Large intestine (tissue), 3 donors: ENCODE measurements around the gene CKB. TPM values are rescaled to one million over a fixed set of nuclear protein-coding genes. Genes with fewer than 3 reads are reported as not detected.

Source experiments
- DNase-seq, 2 donors: peaks; one replicate each; pipeline versions ENCODE4 v3.0.0 to v3.0.0-alpha.2; 2013
- H3K27ac ChIP-seq: one replicate; pipeline ENCODE4 v1.5.1; 2013; ENCODE audit warnings: low read length
- H3K27me3 ChIP-seq: 2 replicates; pipeline ENCODE4 v1.6.1; 2013; ENCODE audit warnings: low read length; ENCODE audit not compliant: control insufficient read depth, insufficient read depth
- H3K36me3 ChIP-seq: 2 replicates; pipeline ENCODE4 v1.6.1; 2013; ENCODE audit warnings: low read length; ENCODE audit not compliant: control insufficient read depth, insufficient read depth
- H3K4me1 ChIP-seq: one replicate; pipeline ENCODE4 v1.6.1; 2013; ENCODE audit warnings: low read length; ENCODE audit not compliant: control insufficient read depth, insufficient read depth
- H3K4me3 ChIP-seq: one replicate; pipeline ENCODE4 v1.5.1; 2013; ENCODE audit warnings: low read length
- H3K9me3 ChIP-seq: one replicate; pipeline ENCODE4 v1.6.1; 2013; ENCODE audit warnings: mild to moderate bottlenecking, low read depth, low read length, moderate library complexity; ENCODE audit not compliant: control insufficient read depth
- WGBS: methylation state at CpG from one replicate; pipeline ENCODE4 v1.1.5; 2013; ENCODE audit warnings: low lambda C conversion rate; ENCODE audit not compliant: insufficient coverage; 5-methylcytosine and 5-hydroxymethylcytosine counted together
- polyA plus RNA-seq: library from polyadenylated mRNA; unstranded; fragments of 120-200 nt; gene quantifications from one replicate; pipeline ENCODE4 v1.2.1, GENCODE V29; 2013

Gene CKB
- polyA plus RNA-seq, 1 donor, result 326 TPM

DNA sequence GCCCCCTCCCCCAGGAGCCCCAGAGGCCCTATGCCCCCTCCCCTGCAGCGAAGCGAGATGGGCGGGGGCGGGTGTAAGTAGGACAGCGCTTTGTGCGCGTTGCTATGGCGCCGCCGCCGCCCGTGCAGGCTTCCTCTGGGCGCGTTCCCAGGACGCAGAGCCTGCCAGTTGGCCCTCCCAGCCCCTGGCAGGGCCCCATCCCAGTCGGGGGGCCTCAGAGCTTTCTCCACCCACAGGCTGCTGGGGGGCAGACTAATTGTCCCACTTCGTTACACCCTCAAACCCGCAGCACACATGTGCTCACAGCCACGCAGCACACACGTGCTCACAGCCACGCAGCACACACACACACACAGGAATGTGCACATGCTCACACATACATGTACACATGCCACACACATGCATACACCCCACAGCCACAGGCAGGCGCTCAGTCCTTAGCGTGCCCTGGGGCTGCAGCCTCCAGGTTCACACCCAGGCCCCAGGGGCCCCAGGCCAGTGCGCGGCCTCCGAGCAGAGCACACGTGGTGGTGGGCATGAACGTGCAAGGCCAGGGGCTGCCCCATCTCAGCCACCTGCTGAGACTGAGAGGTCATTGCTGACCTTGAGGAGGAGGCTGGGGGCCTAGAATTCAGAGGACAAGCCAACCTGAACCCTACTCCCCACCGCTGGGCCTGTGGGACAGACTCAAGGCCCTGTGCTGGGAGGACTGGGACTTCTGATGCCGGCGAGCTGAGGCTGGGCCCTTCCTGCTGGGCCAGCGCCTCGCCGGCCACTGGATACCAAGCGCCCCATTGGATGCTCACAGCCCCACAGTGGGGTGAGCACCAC lies 22.0 kb upstream of the CKB start:
- H3K27ac ChIP-seq, result no peak overlapping the region
- WGBS, result no CpG with 5 or more reads among the region's 35 CpGs
- no peaks in the 10 kb centered on the region for H3K27me3 ChIP-seq
- no peak overlapping the region for H3K4me3 ChIP-seq
- no peaks in the 10 kb centered on the region for H3K36me3 ChIP-seq
- H3K9me3 ChIP-seq, result no peaks in the 10 kb centered on the region
- peak in 1 of 2 donors; percentile 54 for DNase-seq
- H3K4me1 ChIP-seq, result peaks cover 45% of the 10 kb centered on the region

DNA sequence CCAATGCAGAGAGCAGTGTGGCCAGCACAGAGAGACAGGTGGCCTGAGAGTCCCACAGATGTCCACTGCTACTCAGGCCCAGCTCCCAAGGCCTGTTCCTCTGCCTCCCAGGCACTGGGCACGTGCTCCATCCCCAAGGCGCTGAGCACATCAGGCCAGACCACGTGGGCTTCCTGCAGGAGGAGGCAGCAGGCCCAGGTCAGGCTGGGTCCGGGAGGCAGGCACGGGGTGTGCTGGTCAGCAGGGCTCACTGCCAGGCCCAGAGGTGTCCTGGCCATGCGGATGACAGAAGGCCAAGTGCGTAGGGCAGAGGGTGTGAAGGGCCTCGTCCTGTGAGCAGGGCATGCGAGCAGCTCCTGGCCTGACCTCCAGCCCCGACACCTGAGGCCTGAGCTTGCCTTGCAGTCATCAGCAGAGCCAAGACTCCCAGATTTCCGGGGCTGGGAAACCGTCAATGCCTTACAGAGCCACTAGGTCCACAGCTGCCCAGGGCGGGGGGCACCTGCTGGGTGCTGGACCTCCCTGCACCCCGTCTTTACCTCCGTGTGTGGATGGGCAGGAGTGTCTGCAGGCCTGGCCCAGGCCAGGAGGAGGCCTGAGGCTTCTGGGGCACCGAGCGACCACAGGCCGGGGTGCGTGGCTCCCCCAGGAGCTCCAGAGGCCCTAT lies 21.2 kb upstream of the CKB start:
- Histone ChIP-seq H3K4me1 (peaks cover 45% of the 10 kb centered on the region), H3K27ac (no peak overlapping the region), H3K9me3 (no peaks in the 10 kb centered on the region), H3K36me3 (no peaks in the 10 kb centered on the region), H3K4me3 (no peak overlapping the region), H3K27me3 (no peaks in the 10 kb centered on the region)
- no peak for DNase-seq
- no CpG with 5 or more reads among the region's 19 CpGs for WGBS

DNA sequence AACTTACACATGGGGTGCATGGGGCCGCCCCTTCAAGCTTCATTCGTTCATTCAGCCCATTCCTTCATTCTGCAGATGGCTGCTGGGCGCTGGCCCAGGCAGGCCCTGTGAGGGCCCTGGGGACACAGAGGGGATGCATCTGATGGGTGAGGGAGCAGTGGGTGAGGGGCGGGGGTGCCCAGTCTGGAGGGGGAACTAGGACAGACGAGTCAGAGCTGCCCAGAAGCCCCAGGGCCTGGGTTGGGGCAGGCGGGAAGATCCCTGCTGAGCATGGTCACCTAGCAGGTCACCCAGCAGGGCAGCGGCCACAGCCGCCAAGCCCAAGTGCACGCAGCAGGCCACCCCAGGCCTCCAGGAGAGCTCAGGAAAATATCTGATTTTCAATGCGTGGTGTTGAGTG lies 20.5 kb upstream of the CKB start:
- Histone ChIP-seq H3K27me3 (no peaks in the 10 kb centered on the region), H3K4me1 (peaks cover 45% of the 10 kb centered on the region), H3K9me3 (no peaks in the 10 kb centered on the region), H3K4me3 (peak overlapping the region; percentile 17), H3K27ac (no peak overlapping the region), H3K36me3 (no peaks in the 10 kb centered on the region)
- no peak for DNase-seq
- no CpG with 5 or more reads among the region's 10 CpGs for WGBS

DNA sequence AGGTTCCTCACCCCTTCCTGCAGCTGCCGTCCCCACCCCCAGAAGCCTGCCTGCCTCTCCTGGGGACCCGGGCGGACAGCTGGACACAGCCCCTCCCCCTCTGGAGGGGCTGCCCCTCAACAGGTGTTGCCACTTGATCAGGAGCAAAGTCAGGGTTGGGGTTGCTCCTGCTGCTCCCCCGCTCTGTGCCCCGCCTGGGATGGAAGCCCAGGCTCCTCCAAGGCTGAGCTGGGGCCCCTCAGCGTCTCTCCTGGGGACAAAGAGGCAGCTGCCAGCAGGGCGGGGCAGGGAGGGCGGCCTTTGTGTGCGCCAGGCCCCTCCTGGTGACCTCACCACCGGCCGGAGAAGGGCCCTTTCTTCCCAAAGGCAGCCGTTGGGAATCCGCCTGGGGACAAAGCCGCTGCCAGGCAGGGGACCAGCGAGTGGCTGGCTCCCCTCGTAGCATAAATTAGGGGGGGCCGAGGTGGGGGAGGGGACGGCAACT lies 20.0 kb upstream of the CKB start:
- peak; percentile 72 to 84 for DNase-seq
- Histone ChIP-seq H3K27ac (no peak overlapping the region), H3K27me3 (no peaks in the 10 kb centered on the region), H3K4me3 (peak overlapping the region; percentile 17), H3K9me3 (no peaks in the 10 kb centered on the region), H3K4me1 (peaks cover 45% of the 10 kb centered on the region), H3K36me3 (no peaks in the 10 kb centered on the region)
- no CpG with 5 or more reads among the region's 18 CpGs for WGBS

DNA sequence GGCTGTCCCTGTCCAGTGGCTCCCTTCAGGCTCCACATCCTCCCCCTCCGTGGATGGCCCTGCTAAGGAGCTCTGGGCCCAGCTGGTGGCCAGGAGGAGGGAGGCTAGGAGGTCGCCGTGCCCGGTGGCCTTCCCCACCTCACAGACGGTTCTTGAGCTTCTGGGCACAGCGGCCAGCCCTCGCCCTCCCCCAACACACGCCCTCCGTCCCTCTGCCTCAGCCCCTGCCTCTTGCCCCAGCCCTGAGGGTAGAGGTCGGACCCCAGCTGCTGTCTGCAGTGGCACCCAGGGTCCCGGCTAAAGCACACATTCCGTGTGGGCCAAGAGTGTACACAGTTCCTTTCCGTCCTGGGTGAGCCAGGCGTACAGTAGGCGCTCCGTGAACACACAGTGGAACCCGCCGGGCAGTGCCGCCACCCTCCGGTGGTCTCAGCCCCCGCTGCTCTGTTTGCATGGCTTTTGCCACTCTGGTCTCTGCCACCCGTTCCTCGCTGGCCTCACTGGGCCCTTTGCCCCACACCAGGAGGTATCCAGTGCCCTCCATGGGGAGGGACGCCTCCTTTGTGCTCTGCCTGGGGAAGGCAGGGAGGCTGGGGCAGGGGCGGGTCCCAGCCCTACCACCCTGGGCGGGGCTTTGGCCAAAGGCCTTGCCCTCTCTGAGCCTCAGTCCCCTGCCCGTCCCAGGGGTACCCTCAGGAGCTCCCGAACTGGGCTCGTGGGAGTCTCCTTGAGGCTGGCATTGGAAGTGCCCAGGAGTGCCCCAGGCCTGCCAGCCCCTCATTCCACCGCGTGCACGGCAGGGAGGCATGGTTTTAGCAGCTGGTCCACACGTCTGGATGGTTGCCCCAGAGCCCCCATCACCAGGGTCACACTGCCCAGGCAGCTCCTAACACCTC lies 19.3 kb upstream of the CKB start:
- Histone ChIP-seq H3K27me3 (no peaks in the 10 kb centered on the region), H3K4me3 (no peak overlapping the region), H3K36me3 (no peaks in the 10 kb centered on the region), H3K4me1 (peaks cover 45% of the 10 kb centered on the region), H3K27ac (no peak overlapping the region), H3K9me3 (no peaks in the 10 kb centered on the region)
- WGBS, result no CpG with 5 or more reads among the region's 33 CpGs
- DNase-seq, result no peak

DNA sequence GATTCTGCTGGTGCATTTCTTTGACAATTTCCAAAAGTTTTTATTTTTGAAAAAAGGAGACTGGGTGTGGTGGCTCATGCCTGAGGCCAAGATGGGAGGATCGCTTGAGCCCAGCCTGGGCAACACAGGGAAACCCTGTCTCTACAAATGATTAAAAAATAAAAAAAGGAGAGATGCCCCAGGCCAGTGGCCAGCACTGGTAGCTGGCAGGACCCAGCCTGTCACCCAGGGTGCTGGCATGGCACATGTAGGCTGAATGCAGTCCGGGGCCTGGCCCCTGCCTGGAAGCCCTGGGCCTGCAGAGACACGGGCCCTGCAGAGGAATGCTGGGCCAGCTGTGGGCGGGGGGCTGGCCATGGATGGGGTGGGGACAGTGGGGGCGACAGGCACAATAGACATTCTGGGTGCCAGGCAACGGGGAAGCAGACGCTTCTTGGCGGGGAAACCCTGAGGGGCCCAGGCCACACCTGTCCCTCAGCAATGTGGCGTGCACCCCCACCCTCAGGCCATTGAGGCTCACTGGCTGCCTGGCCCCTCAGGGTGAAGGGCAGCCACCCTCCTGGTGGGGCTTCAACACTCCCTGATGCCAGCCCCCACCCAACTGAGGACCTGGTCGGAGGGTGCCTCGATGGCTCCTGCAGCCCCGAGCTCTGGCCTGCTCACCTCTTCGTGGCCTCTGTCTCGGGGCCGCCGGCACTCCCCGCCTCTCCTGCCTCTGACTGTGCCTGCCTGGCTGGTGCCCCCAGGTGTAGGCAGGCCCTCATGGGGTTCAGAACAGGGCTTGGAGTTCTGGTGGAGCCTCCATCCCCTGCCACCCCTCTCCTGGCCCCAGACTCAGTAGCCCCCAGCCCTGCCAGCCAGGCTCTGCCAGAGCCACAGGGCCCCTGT lies 18.4 kb upstream of the CKB start:
- WGBS, result no CpG with 5 or more reads among the region's 17 CpGs
- no peak for DNase-seq
- Histone ChIP-seq H3K27me3 (no peaks in the 10 kb centered on the region), H3K4me1 (peaks cover 45% of the 10 kb centered on the region), H3K27ac (no peak overlapping the region), H3K4me3 (no peak overlapping the region), H3K36me3 (peaks cover 2% of the 10 kb centered on the region), H3K9me3 (no peaks in the 10 kb centered on the region)

DNA sequence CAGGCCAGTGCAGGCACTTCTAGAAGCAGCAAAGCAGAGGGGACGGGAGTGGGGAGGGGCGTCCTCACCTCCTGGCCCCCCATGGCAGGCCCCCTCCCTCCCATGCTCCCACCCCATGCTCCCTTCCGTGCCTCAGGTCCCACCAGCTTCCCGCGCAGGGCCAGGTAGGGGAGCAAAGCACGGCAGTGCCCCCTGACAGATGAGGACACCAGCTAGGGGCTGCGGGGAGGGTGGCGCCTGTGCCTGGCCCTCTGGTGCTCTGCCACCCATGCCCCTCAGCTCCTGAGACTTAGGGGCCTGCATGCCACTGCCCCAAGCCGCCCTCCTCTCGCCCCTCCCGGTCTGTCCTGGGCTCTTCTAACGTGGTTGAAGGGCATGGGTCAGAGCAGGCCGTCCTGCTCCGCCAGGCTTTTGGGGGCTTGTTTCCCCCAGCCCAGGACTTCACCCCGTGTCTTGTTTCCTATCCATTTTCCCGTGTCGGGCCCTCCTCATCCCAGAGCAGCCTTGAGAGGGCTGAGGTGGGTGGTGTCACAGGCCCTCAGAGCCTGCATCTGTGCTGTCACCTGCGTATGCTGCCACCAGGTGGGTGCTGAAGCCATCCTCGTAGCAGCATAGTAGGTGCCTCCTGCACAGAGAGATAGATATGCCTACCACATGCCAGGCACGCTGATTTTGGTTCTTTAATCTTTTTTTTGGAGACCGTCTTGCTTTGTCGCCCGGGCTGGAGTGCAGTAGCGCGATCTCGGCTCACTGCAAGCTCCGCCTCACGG lies 16.6 kb upstream of the CKB start:
- Histone ChIP-seq H3K27me3 (no peaks in the 10 kb centered on the region), H3K4me1 (peaks cover 39% of the 10 kb centered on the region), H3K27ac (no peak overlapping the region), H3K4me3 (no peak overlapping the region), H3K36me3 (peaks cover 16% of the 10 kb centered on the region), H3K9me3 (no peaks in the 10 kb centered on the region)
- no peak for DNase-seq
- no CpG with 5 or more reads among the region's 28 CpGs for WGBS

DNA sequence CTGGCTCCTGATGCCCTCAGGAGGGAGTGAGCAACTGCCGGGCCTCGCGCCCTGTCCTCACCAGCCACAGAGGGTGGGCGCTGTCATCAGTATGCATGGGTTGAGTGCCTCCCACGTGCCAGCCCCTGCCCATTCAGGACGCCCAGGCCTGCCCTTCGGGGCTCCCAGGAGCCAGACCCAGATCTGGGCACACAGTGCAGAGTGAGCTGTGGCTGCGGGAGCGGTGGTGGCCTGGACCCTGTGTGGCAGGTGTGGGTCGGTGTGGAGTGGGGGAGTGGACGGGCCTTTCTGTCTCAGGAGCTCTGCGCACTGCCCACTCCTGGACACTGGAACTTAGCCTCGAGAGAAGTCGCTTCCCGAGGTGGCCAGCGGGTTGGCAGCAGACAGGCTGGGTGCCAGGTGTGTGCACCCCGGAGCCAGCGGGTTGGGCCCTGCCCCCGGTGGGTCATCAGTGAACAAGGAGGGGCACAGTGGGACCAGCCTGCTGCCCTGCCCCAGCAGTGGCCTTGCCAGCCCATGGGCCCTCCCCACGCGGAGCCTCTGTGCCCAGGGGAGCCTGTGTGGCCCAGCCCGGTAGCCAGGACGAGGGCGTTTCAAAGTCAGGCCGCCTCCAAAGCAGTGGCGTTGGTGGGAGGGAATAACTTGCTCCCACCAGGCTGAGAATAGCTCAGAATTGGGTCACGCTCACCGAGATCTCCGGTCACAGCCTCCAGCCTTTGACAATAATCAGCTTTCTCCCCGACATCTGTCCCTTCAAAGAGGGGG lies 15.8 kb upstream of the CKB start:
- no CpG with 5 or more reads among the region's 30 CpGs for WGBS
- DNase-seq, result no peak
- Histone ChIP-seq H3K36me3 (peaks cover 16% of the 10 kb centered on the region), H3K27me3 (no peaks in the 10 kb centered on the region), H3K4me1 (peaks cover 39% of the 10 kb centered on the region), H3K4me3 (no peak overlapping the region), H3K9me3 (peaks cover 3% of the 10 kb centered on the region), H3K27ac (no peak overlapping the region)
